MM.1S (cell line): Measurements from ENCODE around the gene BMF.
A peak's percentile ranks its signal among the peaks of the same experiment; 100 is the strongest.

Experiments
- DNase-seq: peaks from one replicate; pipeline ENCODE4 v3.0.0-alpha.2; 2015
- H2AFZ ChIP-seq: fragments of 300-600 bp; sonication (generic); 2 replicates; pipeline ENCODE4 v1.6.0; 2016; ENCODE audit warnings: antibody characterized with exemption, low read length
- H3F3A ChIP-seq: fragments of 300-600 bp; sonication (generic); 2 replicates; pipeline ENCODE4 v1.6.1; 2016; ENCODE audit warnings: mild to moderate bottlenecking, antibody characterized with exemption, low read length, moderate library complexity, mixed read lengths; ENCODE audit not compliant: insufficient read depth
- H3K27ac ChIP-seq: fragments of 300-600 bp; sonication (generic); 2 replicates; pipeline ENCODE4 v1.5.1; 2016; ENCODE audit warnings: mild to moderate bottlenecking, low read length
- H3K27me3 ChIP-seq: fragments of 300-600 bp; sonication (generic); replicated peaks from 2 replicates; pipeline ENCODE4 v1.6.0; 2016; ENCODE audit warnings: low read length; ENCODE audit not compliant: insufficient read depth
- H3K36me3 ChIP-seq: fragments of 300-600 bp; sonication (generic); replicated peaks from 2 replicates; pipeline ENCODE4 v1.6.1; 2016; ENCODE audit warnings: mild to moderate bottlenecking, low read length, mixed read lengths; ENCODE audit not compliant: insufficient read depth
- H3K4me1 ChIP-seq: fragments of 300-600 bp; sonication (generic); 2 replicates; pipeline ENCODE4 v1.6.1; 2016; ENCODE audit warnings: low read length, mixed read lengths
- H3K4me2 ChIP-seq: fragments of 300-600 bp; sonication (generic); 2 replicates; pipeline ENCODE4 v1.6.0; 2016; ENCODE audit warnings: low read depth, low read length
- H3K4me3 ChIP-seq: fragments of 300-600 bp; sonication (generic); 2 replicates; pipeline ENCODE4 v1.5.1; 2016; ENCODE audit warnings: low read length, mixed read lengths
- H3K79me2 ChIP-seq: fragments of 300-600 bp; sonication (generic); 2 replicates; pipeline ENCODE4 v1.6.1; 2016; ENCODE audit warnings: mixed run types, low read length, mixed read lengths
- H3K9ac ChIP-seq: fragments of 300-600 bp; sonication (generic); 2 replicates; pipeline ENCODE4 v1.6.1; 2016; ENCODE audit warnings: low read length, mixed read lengths
- H3K9me2 ChIP-seq: fragments of 300-600 bp; sonication (generic); replicated peaks from 2 replicates; pipeline ENCODE4 v1.6.1; 2016; ENCODE audit warnings: mild to moderate bottlenecking, low read length, mixed read lengths; ENCODE audit not compliant: insufficient read depth
- H3K9me3 ChIP-seq: fragments of 300-600 bp; sonication (generic); replicated peaks from 2 replicates; pipeline ENCODE4 v1.6.1; 2016; ENCODE audit warnings: mild to moderate bottlenecking, low read length, mixed read lengths; ENCODE audit not compliant: insufficient read depth
- H4K20me1 ChIP-seq: fragments of 300-600 bp; sonication (generic); 2 replicates; pipeline ENCODE4 v1.6.1; 2016; ENCODE audit warnings: mild to moderate bottlenecking, low read length, moderate library complexity, mixed read lengths; ENCODE audit not compliant: insufficient read depth
- CTCF ChIP-seq: fragments of 300-600 bp; sonication (generic); IDR thresholded peaks from 2 replicates; pipeline ENCODE4 v1.5.1; 2016; ENCODE audit warnings: antibody characterized with exemption, low read length, mixed read lengths
- EZH2 ChIP-seq: fragments of 300-600 bp; sonication (generic); optimal IDR thresholded peaks from 2 replicates; pipeline ENCODE3; 2017; ENCODE audit warnings: low read depth, mild to moderate bottlenecking, antibody characterized with exemption, low read length, mixed read lengths
- EZH2phosphoT487 ChIP-seq: fragments of 300-600 bp; sonication (generic); IDR thresholded peaks from 2 replicates; pipeline ENCODE4 v1.6.1; 2018; ENCODE audit warnings: antibody characterized with exemption, low read length

The BMF gene

GRCh38 chr15:40097096-40097967, 11.3 kb downstream of the BMF start:
- H3K27me3 ChIP-seq: no peaks in the 10 kb centered on the region
- peak overlapping the region; percentile 79 for H3K4me2 ChIP-seq
- no peak overlapping the region for H3K4me3 ChIP-seq
- peaks cover 81% of the 10 kb centered on the region for H3K4me1 ChIP-seq
- H3K9me3 ChIP-seq: no peaks in the 10 kb centered on the region
- H3F3A ChIP-seq: peaks cover 56% of the 10 kb centered on the region
- 0 out of 2 replicates have a peak overlapping the region, but pooled peaks have one; percentile 30 for H2AFZ ChIP-seq
- H3K79me2 ChIP-seq: peaks cover 71% of the 10 kb centered on the region
- no peaks in the 10 kb centered on the region for H4K20me1 ChIP-seq
- H3K9me2 ChIP-seq: no peaks in the 10 kb centered on the region
- TF ChIP-seq CTCF (no peak), EZH2 (no peak), EZH2phosphoT487 (no peak)
- H3K27ac ChIP-seq: peak overlapping the region; percentile 99
- no peaks in the 10 kb centered on the region for H3K36me3 ChIP-seq
- DNase-seq: no peak
- peak overlapping the region; percentile 81 for H3K9ac ChIP-seq

GRCh38 chr15:40096094-40096891, 12.4 kb downstream of the BMF start:
- Histone ChIP-seq H3K36me3 (no peaks in the 10 kb centered on the region), H3K4me2 (peak overlapping the region; percentile 36), H3K9ac (peak overlapping the region; percentile 35; the same call in 1 of the 2 replicates), H3K27ac (peak overlapping the region; percentile 99), H3K9me2 (no peaks in the 10 kb centered on the region), H3K27me3 (no peaks in the 10 kb centered on the region), H4K20me1 (no peaks in the 10 kb centered on the region), H3F3A (peaks cover 50% of the 10 kb centered on the region), H3K79me2 (peaks cover 66% of the 10 kb centered on the region), H3K9me3 (no peaks in the 10 kb centered on the region), H3K4me1 (peaks cover 73% of the 10 kb centered on the region), H2AFZ (0 out of 2 replicates have a peak overlapping the region, but pooled peaks have one; percentile 19), H3K4me3 (peak overlapping the region; percentile 1; the same call in 1 of the 2 replicates)
- peak; percentile 44 for DNase-seq
- no peak for TF ChIP-seq EZH2phosphoT487
- TF ChIP-seq EZH2: no peak
- no peak for TF ChIP-seq CTCF

GRCh38 chr15:40095371-40096093, 13.1 kb downstream of the BMF start:
- peaks cover 46% of the 10 kb centered on the region for H3F3A ChIP-seq
- peak overlapping the region; percentile 99 for H3K27ac ChIP-seq
- no peaks in the 10 kb centered on the region for H4K20me1 ChIP-seq
- H3K4me2 ChIP-seq: peak overlapping the region; percentile 36
- H3K79me2 ChIP-seq: peaks cover 60% of the 10 kb centered on the region
- no peak overlapping the region for H3K4me3 ChIP-seq
- H2AFZ ChIP-seq: no peak overlapping the region
- no peak for DNase-seq
- H3K9ac ChIP-seq: peak overlapping the region; percentile 11; the same call in 1 of the 2 replicates
- H3K36me3 ChIP-seq: no peaks in the 10 kb centered on the region
- peaks cover 66% of the 10 kb centered on the region for H3K4me1 ChIP-seq
- H3K27me3 ChIP-seq: no peaks in the 10 kb centered on the region
- no peak for TF ChIP-seq EZH2
- TF ChIP-seq CTCF: no peak
- no peak for TF ChIP-seq EZH2phosphoT487
- no peaks in the 10 kb centered on the region for H3K9me2 ChIP-seq
- H3K9me3 ChIP-seq: no peaks in the 10 kb centered on the region
